BJ (cell line): Measurements from ENCODE around the gene LENG1. TPM values are rescaled to one million over a fixed set of nuclear protein-coding genes. Genes with fewer than 3 reads are reported as not detected.
A peak's percentile ranks its signal among the peaks of the same experiment; 100 is the strongest.

Experiments used
- CTCF ChIA-PET: fragments of 350-600 bp; formaldehyde crosslinking; extraction: SDS; loops from one replicate; lab custom pipeline; 2021; ENCODE audit warnings: antibody characterized with exemption, inconsistent platforms; lab: Yijun Ruan, JAX
- POLR2A ChIA-PET: fragments of 300-600 bp; sonication (Branson Sonifier 250); formaldehyde crosslinking; extraction: SDS; loops from one replicate; lab custom pipeline; 2021; ENCODE audit warnings: antibody characterized with exemption; lab: Charles Lee
- DNase-seq: peaks from one replicate; pipeline ENCODE4 v3.0.0-alpha.2; 2011; ENCODE audit warnings: low read depth
- H3K27me3 ChIP-seq: 2 replicates; pipeline ENCODE4 v1.6.0; 2011; ENCODE audit warnings: low read length; ENCODE audit not compliant: control insufficient read depth, insufficient read depth
- H3K36me3 ChIP-seq: 2 replicates; pipeline ENCODE4 v1.5.1; 2011; ENCODE audit warnings: low read length; ENCODE audit not compliant: control insufficient read depth, insufficient read depth
- H3K4me3 ChIP-seq: 2 replicates; pipeline ENCODE4 v1.5.1; 2011; ENCODE audit warnings: low read depth, mild to moderate bottlenecking, control low read depth, low read length
- polyA plus RNA-seq: library from polyadenylated mRNA; depleted of rRNA; stranded (reverse); fragments of >200 nt; gene quantifications from 2 replicates; pipeline ENCODE4 v1.2.3, GENCODE V29; 2011
- TF ChIP-seq, protein P1 (sequence below): IDR thresholded peaks from 2 replicates; pipeline ENCODE4 v1.5.1; 2011; ENCODE audit warnings: low read depth, mild to moderate bottlenecking, control low read depth, inconsistent platforms, low read length, moderate library complexity; ENCODE audit not compliant: insufficient read depth

The LENG1 gene
- polyA plus RNA-seq, 1 experiment: 4.4 TPM

DNA sequence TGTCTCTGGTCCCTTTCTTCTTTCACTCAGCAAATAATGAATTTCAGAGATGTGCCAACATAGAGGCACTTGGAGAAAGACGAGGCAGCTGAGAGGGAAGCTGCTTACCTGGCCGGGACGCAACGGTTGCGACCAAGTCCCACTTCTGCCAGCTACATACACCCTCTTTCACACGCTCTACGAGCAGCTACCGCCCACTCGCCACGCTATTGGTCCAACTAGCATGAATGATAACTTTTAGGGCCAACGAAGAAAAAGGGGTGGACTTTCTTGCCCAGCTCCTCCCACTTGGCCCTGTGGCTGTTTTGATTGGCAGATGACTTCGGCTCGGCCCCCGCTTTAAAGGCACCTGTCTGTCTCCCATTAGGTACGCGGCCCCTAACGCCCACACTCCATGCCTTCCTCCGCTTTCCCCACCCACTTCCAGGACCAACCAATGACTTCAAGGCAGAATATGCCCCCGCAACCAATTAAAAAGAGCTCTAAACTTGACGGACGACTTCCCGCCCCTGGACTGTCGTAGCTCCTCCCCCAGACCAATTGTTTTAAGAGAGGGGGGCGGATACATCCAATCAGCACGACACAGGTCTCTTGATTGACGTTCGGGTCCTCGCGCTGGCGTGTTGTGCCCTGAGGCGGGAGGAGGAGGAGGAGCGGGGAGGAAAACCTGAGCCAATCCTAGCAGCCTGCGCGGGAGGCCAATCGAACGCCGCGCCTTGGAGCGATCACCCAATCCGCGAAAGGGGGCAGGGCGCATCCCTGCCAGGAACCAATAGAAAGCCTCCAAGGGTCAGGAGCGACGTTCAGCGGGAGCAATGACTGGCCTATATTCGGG is 22.4 kb downstream of the LENG1 start:
- ChIA-PET POLR2A (interaction anchor here (0.6 to 1.3 kb wide), 6 partner anchors 20 to 325 kb away, joined by 3 to 7 read pairs (median 3); partner anchors contain the start of genes LENG1, LENG8, PRPF31 and TFPT), CTCF (interaction anchor here (1.0 to 2.0 kb wide), 3 partner anchors 11 to 344 kb away, joined by 4 to 6 read pairs (median 4); no protein-coding TSS in a partner anchor)
- DNase-seq: peak; percentile 100
- H3K4me3 ChIP-seq: peak overlapping the region; percentile 90
- H3K27me3 ChIP-seq: no peaks in the 10 kb centered on the region
- TF ChIP-seq, protein P1, sequence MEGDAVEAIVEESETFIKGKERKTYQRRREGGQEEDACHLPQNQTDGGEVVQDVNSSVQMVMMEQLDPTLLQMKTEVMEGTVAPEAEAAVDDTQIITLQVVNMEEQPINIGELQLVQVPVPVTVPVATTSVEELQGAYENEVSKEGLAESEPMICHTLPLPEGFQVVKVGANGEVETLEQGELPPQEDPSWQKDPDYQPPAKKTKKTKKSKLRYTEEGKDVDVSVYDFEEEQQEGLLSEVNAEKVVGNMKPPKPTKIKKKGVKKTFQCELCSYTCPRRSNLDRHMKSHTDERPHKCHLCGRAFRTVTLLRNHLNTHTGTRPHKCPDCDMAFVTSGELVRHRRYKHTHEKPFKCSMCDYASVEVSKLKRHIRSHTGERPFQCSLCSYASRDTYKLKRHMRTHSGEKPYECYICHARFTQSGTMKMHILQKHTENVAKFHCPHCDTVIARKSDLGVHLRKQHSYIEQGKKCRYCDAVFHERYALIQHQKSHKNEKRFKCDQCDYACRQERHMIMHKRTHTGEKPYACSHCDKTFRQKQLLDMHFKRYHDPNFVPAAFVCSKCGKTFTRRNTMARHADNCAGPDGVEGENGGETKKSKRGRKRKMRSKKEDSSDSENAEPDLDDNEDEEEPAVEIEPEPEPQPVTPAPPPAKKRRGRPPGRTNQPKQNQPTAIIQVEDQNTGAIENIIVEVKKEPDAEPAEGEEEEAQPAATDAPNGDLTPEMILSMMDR: no peak
- peaks cover 8% of the 10 kb centered on the region; the same call in 1 of the 2 replicates for H3K36me3 ChIP-seq

DNA sequence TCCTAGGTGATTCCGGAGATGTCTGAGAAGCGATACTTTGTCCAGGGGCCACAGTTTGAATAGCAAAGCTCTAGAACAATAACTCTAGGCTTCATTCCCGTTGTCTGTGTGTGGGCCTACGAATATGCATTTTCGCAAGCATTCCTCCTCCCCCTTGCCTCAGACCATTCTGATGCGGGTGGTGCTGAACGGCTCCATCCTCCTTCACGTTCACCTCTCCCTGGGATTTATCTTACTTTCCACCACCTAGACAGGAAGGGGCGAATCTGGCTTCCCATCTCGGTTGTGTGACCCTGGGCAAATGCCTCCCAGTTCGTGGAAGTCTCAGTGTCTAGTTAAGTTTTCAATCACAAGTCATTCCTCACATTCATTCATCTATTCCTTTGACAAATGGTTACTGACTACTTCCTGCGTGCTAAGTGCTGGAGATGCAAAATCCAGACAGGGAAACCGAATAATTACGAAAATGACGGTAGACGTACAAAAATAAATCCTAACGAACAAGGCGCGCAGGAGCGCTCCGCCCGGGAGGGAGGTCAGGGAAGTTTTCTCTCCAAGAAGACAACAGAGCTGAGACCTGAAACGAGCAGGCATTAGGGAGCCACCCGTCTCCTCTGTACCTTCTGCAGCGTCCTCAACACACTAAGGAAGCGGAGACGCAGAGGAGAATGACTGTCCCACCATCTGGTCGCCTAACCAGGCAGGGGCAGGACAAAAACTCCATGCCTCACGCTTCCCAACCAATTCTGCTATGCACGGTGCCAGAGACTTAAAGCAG is 23.2 kb downstream of the LENG1 start:
- no peak for DNase-seq
- Histone ChIP-seq H3K36me3 (peaks cover 8% of the 10 kb centered on the region; the same call in 1 of the 2 replicates), H3K27me3 (no peaks in the 10 kb centered on the region), H3K4me3 (peak overlapping the region; percentile 37)
- CTCF ChIA-PET: interaction anchor here (1.1 kb wide), 1 partner anchor 17 kb away, joined by 4 read pairs; no protein-coding TSS in a partner anchor
- TF ChIP-seq, protein P1: no peak
- POLR2A ChIA-PET: interaction anchor here (1.3 kb wide), 1 partner anchor 23 kb away, joined by 7 read pairs; the partner anchor contains the start of gene LENG1

DNA sequence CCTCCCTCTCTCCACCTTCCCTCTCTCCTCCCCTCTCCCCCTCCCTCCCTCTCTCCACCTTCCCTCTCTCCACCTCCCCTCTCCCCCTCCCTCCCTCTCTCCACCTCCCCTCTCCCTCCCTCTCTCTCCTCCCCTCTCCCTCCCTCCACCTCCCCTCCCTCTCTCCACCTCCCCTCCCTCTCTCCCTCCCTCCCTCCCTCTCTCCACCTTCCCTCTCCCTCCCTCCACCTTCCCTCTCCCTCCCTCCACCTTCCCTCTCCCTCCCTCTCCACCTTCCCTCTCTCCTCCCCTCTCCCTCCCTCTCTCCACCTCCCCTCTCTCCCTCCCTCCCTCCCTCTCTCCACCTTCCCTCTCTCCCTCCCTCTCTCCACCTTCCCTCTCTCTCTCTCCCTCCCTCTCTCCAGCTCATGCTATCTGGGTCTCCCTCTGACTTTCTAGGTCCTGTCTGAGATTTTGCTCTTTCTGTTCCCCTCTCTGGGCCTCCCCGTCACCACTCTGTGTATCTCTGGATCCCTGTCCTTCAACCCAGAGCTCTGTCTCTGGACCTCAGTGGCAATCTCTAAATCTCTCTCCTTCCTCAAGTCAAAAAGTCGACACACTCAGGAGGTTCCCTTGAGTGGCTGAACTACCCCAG is 25.4 kb downstream of the LENG1 start:
- Histone ChIP-seq H3K4me3 (no peak overlapping the region), H3K27me3 (no peaks in the 10 kb centered on the region), H3K36me3 (peaks cover 11% of the 10 kb centered on the region)
- TF ChIP-seq, protein P1: no peak
- ChIA-PET POLR2A (no interaction called here), CTCF (no interaction called here)
- DNase-seq: no peak

DNA sequence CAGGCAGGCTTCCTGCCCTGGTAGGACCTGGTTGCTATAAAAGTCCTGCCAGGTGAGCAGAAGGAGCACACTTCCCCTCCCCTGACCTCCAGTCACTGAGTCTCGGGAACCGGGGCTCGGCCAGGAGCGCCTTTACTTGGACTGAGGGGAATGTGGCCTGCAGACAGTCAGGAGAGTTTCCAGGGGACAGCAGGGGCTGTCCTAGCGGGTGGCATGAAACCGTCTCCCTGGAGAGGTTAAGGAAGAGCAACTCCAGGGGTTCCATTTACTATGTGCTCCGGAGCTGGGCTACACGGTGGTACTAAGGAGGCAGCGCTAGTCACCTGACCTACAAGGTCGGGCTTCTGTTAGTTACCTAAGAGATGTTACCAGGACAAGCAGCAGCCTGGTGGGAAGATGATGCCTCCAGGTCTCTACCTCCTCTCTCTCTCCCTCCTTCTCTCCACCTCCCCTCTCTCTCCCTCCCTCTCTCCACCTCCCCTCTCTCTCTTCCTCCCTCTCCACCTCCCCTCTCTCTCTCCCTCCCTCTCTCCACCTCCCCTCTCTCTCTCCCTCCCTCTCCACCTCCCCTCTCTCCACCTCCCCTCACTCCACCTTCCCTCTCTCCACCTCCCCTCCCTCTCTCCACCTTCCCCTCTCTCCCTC is 26.1 kb downstream of the LENG1 start:
- Histone ChIP-seq H3K36me3 (peaks cover 12% of the 10 kb centered on the region), H3K4me3 (no peak overlapping the region), H3K27me3 (no peaks in the 10 kb centered on the region)
- CTCF ChIA-PET: no interaction called here
- no peak for DNase-seq
- TF ChIP-seq, protein P1: no peak
- POLR2A ChIA-PET: no interaction called here
